Trophoblast cell (in vitro differentiated cells and primary cell): ENCODE results near the gene SSBP1.

Experiments
- DNase-seq, 2 donors: peaks; one replicate each; pipeline ENCODE4 v3.0.0-alpha.2; 2016
- H2AFZ ChIP-seq: 2 replicates; pipeline ENCODE4 v1.6.1; 2013; ENCODE audit warnings: low read length, moderate library complexity, mild to moderate bottlenecking; ENCODE audit not compliant: insufficient read depth, poor library complexity
- H2AK5ac ChIP-seq: 2 replicates; pipeline ENCODE4 v1.6.1; 2013; ENCODE audit warnings: mild to moderate bottlenecking, low read length
- H2BK120ac ChIP-seq: 2 replicates; pipeline ENCODE4 v1.6.1; 2013; ENCODE audit warnings: low read length, mild to moderate bottlenecking, moderate library complexity; ENCODE audit not compliant: insufficient read depth, poor library complexity
- H2BK12ac ChIP-seq: 2 replicates; pipeline ENCODE4 v1.6.1; 2013; ENCODE audit warnings: mild to moderate bottlenecking, low read length, moderate library complexity
- H2BK5ac ChIP-seq: 2 replicates; pipeline ENCODE4 v1.6.1; 2013; ENCODE audit warnings: low read length, low read depth, moderate library complexity, mild to moderate bottlenecking; ENCODE audit not compliant: poor library complexity
- H3K14ac ChIP-seq: 2 replicates; pipeline ENCODE4 v1.6.1; 2013; ENCODE audit warnings: mild to moderate bottlenecking, low read length
- H3K18ac ChIP-seq: 2 replicates; pipeline ENCODE4 v1.6.1; 2013; ENCODE audit warnings: mild to moderate bottlenecking, low read length
- H3K23ac ChIP-seq: 2 replicates; pipeline ENCODE4 v1.6.1; 2013; ENCODE audit warnings: low read length
- H3K27ac ChIP-seq: 2 replicates; pipeline ENCODE4 v1.5.1; 2013; ENCODE audit warnings: low read depth, mild to moderate bottlenecking, inconsistent platforms, low read length, moderate library complexity
- H3K27me3 ChIP-seq: 2 replicates; pipeline ENCODE4 v1.6.1; 2013; ENCODE audit warnings: inconsistent platforms, mild to moderate bottlenecking, low read length, moderate library complexity; ENCODE audit not compliant: insufficient read depth
- H3K36me3 ChIP-seq, 2 experiments: 1 replicate in 1 of 2; 2 replicates in 1 of 2; pipeline ENCODE4 v1.6.1; 2013; ENCODE audit warnings: low read length in 2 of 2, mild to moderate bottlenecking in 2 of 2, moderate library complexity in 1 of 2; ENCODE audit not compliant: insufficient read depth in 2 of 2, control insufficient read depth in 1 of 2
- H3K4ac ChIP-seq: 2 replicates; pipeline ENCODE4 v1.6.1; 2013; ENCODE audit warnings: low read depth, mild to moderate bottlenecking, low read length, moderate library complexity
- H3K4me1 ChIP-seq, 2 experiments: 1 replicate in 1 of 2; 2 replicates in 1 of 2; pipeline ENCODE4 v1.6.1; 2013; ENCODE audit warnings: low read length in 2 of 2, mild to moderate bottlenecking in 2 of 2, moderate library complexity in 1 of 2; ENCODE audit not compliant: insufficient read depth in 2 of 2, control insufficient read depth in 1 of 2
- H3K4me2 ChIP-seq: 2 replicates; pipeline ENCODE4 v1.6.1; 2013; ENCODE audit warnings: inconsistent platforms, mild to moderate bottlenecking, low read length, moderate library complexity
- H3K4me3 ChIP-seq: 2 replicates; pipeline ENCODE4 v1.5.1; 2013; ENCODE audit warnings: mild to moderate bottlenecking, low read depth, low read length, inconsistent platforms
- H3K79me1 ChIP-seq: one replicate; pipeline ENCODE4 v1.6.1; 2013; ENCODE audit warnings: low read length
- H3K79me2 ChIP-seq: 2 replicates; pipeline ENCODE4 v1.6.1; 2013; ENCODE audit warnings: low read length, mild to moderate bottlenecking; ENCODE audit not compliant: control insufficient read depth, insufficient read depth, poor library complexity
- H3K9ac ChIP-seq: 2 replicates; pipeline ENCODE4 v1.6.1; 2013; ENCODE audit warnings: mild to moderate bottlenecking, low read length
- H3K9me3 ChIP-seq: 2 replicates; pipeline ENCODE4 v1.6.1; 2013; ENCODE audit warnings: low read depth, mild to moderate bottlenecking, control low read depth, inconsistent platforms, low read length; ENCODE audit not compliant: insufficient read depth
- H4K12ac ChIP-seq: 2 replicates; pipeline ENCODE4 v1.6.1; 2013; ENCODE audit warnings: low read depth, mild to moderate bottlenecking, low read length, moderate library complexity
- H4K8ac ChIP-seq: 2 replicates; pipeline ENCODE4 v1.6.1; 2013; ENCODE audit warnings: low read depth, mild to moderate bottlenecking, low read length, moderate library complexity
- H4K91ac ChIP-seq: one replicate; pipeline ENCODE4 v1.6.1; 2013; ENCODE audit warnings: low read depth, mild to moderate bottlenecking, low read length, moderate library complexity
- WGBS: extraction: QIAGEN DNeasy Blood & Tissue Kit; methylation state at CpG from one replicate; pipeline ENCODE4 v1.1.7; 2013; ENCODE audit warnings: missing lambda C conversion rate; ENCODE audit not compliant: insufficient read length, insufficient coverage; ENCODE audit errors: extremely low coverage; 5-methylcytosine and 5-hydroxymethylcytosine counted together

The SSBP1 gene

GRCh38 chr7:141704741-141705140 lies 33.4 kb upstream of the SSBP1 start:
- no peak overlapping the region for H2BK5ac ChIP-seq
- peaks cover 2% of the 10 kb centered on the region for H3K79me1 ChIP-seq
- no peaks in the 10 kb centered on the region for H3K36me3 ChIP-seq
- H2BK120ac ChIP-seq = no peak overlapping the region
- peaks cover 0 to 6% of the 10 kb centered on the region in 2 experiments for H3K4me1 ChIP-seq
- no peak overlapping the region for H2AK5ac ChIP-seq
- no peak overlapping the region for H3K18ac ChIP-seq
- no peak overlapping the region for H4K8ac ChIP-seq
- H4K91ac ChIP-seq = no peak overlapping the region
- no peak overlapping the region for H3K4me2 ChIP-seq
- no peak overlapping the region for H3K4ac ChIP-seq
- no peak overlapping the region for H3K23ac ChIP-seq
- no peak overlapping the region for H3K27ac ChIP-seq
- H3K14ac ChIP-seq = no peak overlapping the region
- no peak for DNase-seq
- no peaks in the 10 kb centered on the region for H3K27me3 ChIP-seq
- H3K9me3 ChIP-seq = no peaks in the 10 kb centered on the region
- no peak overlapping the region for H3K9ac ChIP-seq
- WGBS = no CpG with 5 or more reads among the region's 5 CpGs
- H2AFZ ChIP-seq = no peak overlapping the region
- no peak overlapping the region for H3K4me3 ChIP-seq
- no peaks in the 10 kb centered on the region for H3K79me2 ChIP-seq
- H2BK12ac ChIP-seq = no peak overlapping the region
- H4K12ac ChIP-seq = no peak overlapping the region

- Histone ChIP-seq H3K79me2 (no peaks in the 10 kb centered on the region), H3K9ac (no peak overlapping the region), H3K9me3 (no peaks in the 10 kb centered on the region), H3K27ac (no peak overlapping the region), H3K79me1 (peaks cover 2% of the 10 kb centered on the region), H3K4ac (no peak overlapping the region), H4K12ac (no peak overlapping the region), H3K23ac (no peak overlapping the region), H3K4me2 (no peak overlapping the region), H2AFZ (no peak overlapping the region), H4K91ac (no peak overlapping the region), H3K36me3 (no peaks in the 10 kb centered on the region), H2BK120ac (no peak overlapping the region), H2AK5ac (no peak overlapping the region), H3K18ac (no peak overlapping the region), H3K4me1 (no peaks in the 10 kb centered on the region), H4K8ac (no peak overlapping the region), H3K27me3 (no peaks in the 10 kb centered on the region), H3K4me3 (no peak overlapping the region), H2BK12ac (no peak overlapping the region), H2BK5ac (no peak overlapping the region), H3K14ac (no peak overlapping the region)
- no CpG with 5 or more reads among the region's 1 CpG for whole genome bisulfite sequencing
- DNase-seq = no peak
Measured at GRCh38 chr7:141706239-141707064, 31.7 kb upstream of the SSBP1 start.

GRCh38 chr7:141708351-141708750 lies 29.8 kb upstream of the SSBP1 start, which contains the start of gene WEE2:
TSS of gene WEE2 (plus strand) at chr7:141708353. CDS start at chr7:141708759, 406 bp downstream.
- Histone ChIP-seq H4K8ac (no peak within 1 kb of the TSS), H3K4me2 (no peak within 1 kb of the TSS), H3K4me3 (no peak within 1 kb of the TSS), H4K91ac (no peak within 1 kb of the TSS), H3K36me3 (no peaks in the 10 kb centered on the region), H3K14ac (no peak within 1 kb of the TSS), H3K4me1 (no peaks in the 10 kb centered on the region), H3K9ac (no peak within 1 kb of the TSS), H3K23ac (no peak within 1 kb of the TSS), H2BK120ac (no peak within 1 kb of the TSS), H2AFZ (no peak within 1 kb of the TSS), H4K12ac (no peak within 1 kb of the TSS), H3K27ac (no peak within 1 kb of the TSS), H2AK5ac (no peak within 1 kb of the TSS), H2BK5ac (no peak within 1 kb of the TSS), H3K79me1 (no peaks in the 10 kb centered on the region), H3K27me3 (no peaks in the 10 kb centered on the region), H3K4ac (no peak within 1 kb of the TSS), H2BK12ac (no peak within 1 kb of the TSS), H3K79me2 (no peaks in the 10 kb centered on the region), H3K9me3 (no peaks in the 10 kb centered on the region), H3K18ac (no peak within 1 kb of the TSS)
- no peak for DNase-seq
- no CpG with 5 or more reads among the region's 6 CpGs for whole genome bisulfite sequencing

- no peaks in the 10 kb centered on the region for H3K36me3 ChIP-seq
- H2AFZ ChIP-seq = no peak overlapping the region
- H3K4ac ChIP-seq = no peak overlapping the region
- H3K4me3 ChIP-seq = no peak overlapping the region
- H3K4me2 ChIP-seq = no peak overlapping the region
- no peak overlapping the region for H2BK120ac ChIP-seq
- H3K79me1 ChIP-seq = no peaks in the 10 kb centered on the region
- WGBS = no CpG with 5 or more reads among the region's 2 CpGs
- H2AK5ac ChIP-seq = no peak overlapping the region
- no peak overlapping the region for H3K27ac ChIP-seq
- no peaks in the 10 kb centered on the region for H3K79me2 ChIP-seq
- H4K91ac ChIP-seq = no peak overlapping the region
- no peak overlapping the region for H4K8ac ChIP-seq
- H2BK5ac ChIP-seq = no peak overlapping the region
- no peaks in the 10 kb centered on the region for H3K4me1 ChIP-seq
- no peak overlapping the region for H2BK12ac ChIP-seq
- no peaks in the 10 kb centered on the region for H3K9me3 ChIP-seq
- no peak overlapping the region for H4K12ac ChIP-seq
- H3K18ac ChIP-seq = no peak overlapping the region
- H3K14ac ChIP-seq = no peak overlapping the region
- no peak overlapping the region for H3K23ac ChIP-seq
- H3K9ac ChIP-seq = no peak overlapping the region
- DNase-seq = no peak
- no peaks in the 10 kb centered on the region for H3K27me3 ChIP-seq
Measured at GRCh38 chr7:141709318-141709717, 28.8 kb upstream of the SSBP1 start.
